Spleen (tissue), 7 donors: Measurements from ENCODE around the gene CXADR.

Source experiments
- CTCF ChIP-seq, 11 experiments: fragments of 200-600 bp in 7 of 11; fragments of 450-650 bp in 4 of 11; sonication (generic) in 4 of 11; IDR thresholded peaks in 8 of 11; conservative IDR thresholded peaks in 3 of 11; 1 replicate in 7 of 11; 2 replicates in 4 of 11; pipeline versions ENCODE4 v1.4.0 to v1.8.0; 2016 to 2021; ENCODE audit warnings: antibody characterized with exemption in 11 of 11, inconsistent platforms in 4 of 11, mild to moderate bottlenecking in 1 of 11
- POLR2A ChIP-seq, 3 donors: fragments of 450-650 bp; IDR thresholded peaks; one replicate each; pipeline ENCODE4 v1.5.1; 2017; ENCODE audit warnings: antibody characterized with exemption in 3 of 3, mild to moderate bottlenecking in 1 of 3
- POLR2AphosphoS5 ChIP-seq, 3 donors: sonication (generic); formaldehyde crosslinking; IDR thresholded peaks; one replicate each; pipeline ENCODE4 v1.5.1; 2017; ENCODE audit warnings: antibody characterized with exemption in 3 of 3
- donor health status: DM: no; HTN: no; CAD: no; lungs with moderate emphysema.
- donor health status: DM: no; HTN: no; CAD: no.
- donor health status: DM: no; HTN: no; CAD: no.

GRCh38 chr21:17560377-17561025 lies 47.7 kb downstream of the CXADR start:
- TF ChIP-seq CTCF (IDR thresholded peaks at IDR 0.05 in 8 of 11, conservative IDR thresholded peaks at IDR 0.05 in 3 of 11) (no peak), POLR2A (IDR thresholded peaks at IDR 0.05) (no peak), POLR2AphosphoS5 (IDR thresholded peaks at IDR 0.05) (no peak)
